ENCODE results near the gene ZNF652. TPM values are rescaled to one million over a fixed set of nuclear protein-coding genes. Genes with fewer than 3 reads are reported as not detected.

Gene ZNF652
- total RNA-seq, 1 experiment from 2014 or later: 32.1 TPM

GRCh38 chr17:49373115-49373514 lies 11.1 kb upstream of the ZNF652 start:
- Histone ChIP-seq H3K27me3 (replicated peaks; ENCODE audit: insufficient read depth, low read depth, low read length, poor library complexity) (no peaks in the 10 kb centered on the region), H3K36me3 (ENCODE audit: insufficient read depth, low read length, poor library complexity, severe bottlenecking) (no peaks in the 10 kb centered on the region), H3K9me3 (ENCODE audit: low read depth, low read length, poor library complexity, severe bottlenecking) (no peaks in the 10 kb centered on the region), H3K4me3 (ENCODE audit: low read depth, low read length, poor library complexity, severe bottlenecking) (no peak overlapping the region), H3K27ac (ENCODE audit: low read depth, low read length, poor library complexity, severe bottlenecking) (no peak overlapping the region), H3K4me1 (ENCODE audit: insufficient read depth, low read length, poor library complexity, severe bottlenecking) (no peaks in the 10 kb centered on the region)
- intact Hi-C loops (cut with micrococcal nuclease; ENCODE audit: unreplicated experiment): no loop called here
- TF ChIP-seq EZH2 (IDR thresholded peaks at IDR 0.05; ENCODE audit: borderline replicate concordance, low read depth, low read length, poor library complexity, severe bottlenecking) (no peak), CTCF (conservative IDR thresholded peaks at IDR 0.05; ENCODE audit: low read depth, low read length) (no peak)
- BruUV-seq (replicated peaks): no TSS peak
- ChIA-PET CTCF (no interaction called here), POLR2A (ENCODE audit: low non-redundant PET) (no interaction called here)
- no peak for DNase-seq (ENCODE audit: low spot score)

GRCh38 chr17:49372425-49372824 lies 10.4 kb upstream of the ZNF652 start:
- H3K4me3 ChIP-seq (ENCODE audit: low read depth, low read length, poor library complexity, severe bottlenecking): no peak overlapping the region
- POLR2A ChIA-PET (ENCODE audit: low non-redundant PET): no interaction called here
- H3K36me3 ChIP-seq (ENCODE audit: insufficient read depth, low read length, poor library complexity, severe bottlenecking): no peaks in the 10 kb centered on the region
- no peak for TF ChIP-seq EZH2 (IDR thresholded peaks at IDR 0.05; ENCODE audit: borderline replicate concordance, low read depth, low read length, poor library complexity, severe bottlenecking)
- no peak for TF ChIP-seq CTCF (conservative IDR thresholded peaks at IDR 0.05; ENCODE audit: low read depth, low read length)
- no peaks in the 10 kb centered on the region for H3K27me3 ChIP-seq (replicated peaks; ENCODE audit: insufficient read depth, low read depth, low read length, poor library complexity)
- no peak overlapping the region for H3K27ac ChIP-seq (ENCODE audit: low read depth, low read length, poor library complexity, severe bottlenecking)
- no peak for DNase-seq (ENCODE audit: low spot score)
- intact Hi-C loops (cut with micrococcal nuclease; ENCODE audit: unreplicated experiment): no loop called here
- no peaks in the 10 kb centered on the region for H3K9me3 ChIP-seq (ENCODE audit: low read depth, low read length, poor library complexity, severe bottlenecking)
- CTCF ChIA-PET: no interaction called here
- BruUV-seq (replicated peaks): no TSS peak
- H3K4me1 ChIP-seq (ENCODE audit: insufficient read depth, low read length, poor library complexity, severe bottlenecking): no peaks in the 10 kb centered on the region

GRCh38 chr17:49370971-49371834 lies 9.2 kb upstream of the ZNF652 start:
- CTCF ChIA-PET: interaction anchor here (0.6 kb wide), 1 partner anchor 980 kb away, joined by 3 read pairs; no protein-coding TSS in a partner anchor
- POLR2A ChIA-PET (ENCODE audit: low non-redundant PET): no interaction called here
- Histone ChIP-seq H3K36me3 (ENCODE audit: insufficient read depth, low read length, poor library complexity, severe bottlenecking) (no peaks in the 10 kb centered on the region), H3K4me3 (ENCODE audit: low read depth, low read length, poor library complexity, severe bottlenecking) (no peak overlapping the region), H3K27ac (ENCODE audit: low read depth, low read length, poor library complexity, severe bottlenecking) (no peak overlapping the region), H3K4me1 (ENCODE audit: insufficient read depth, low read length, poor library complexity, severe bottlenecking) (no peaks in the 10 kb centered on the region), H3K9me3 (ENCODE audit: low read depth, low read length, poor library complexity, severe bottlenecking) (no peaks in the 10 kb centered on the region), H3K27me3 (replicated peaks; ENCODE audit: insufficient read depth, low read depth, low read length, poor library complexity) (no peaks in the 10 kb centered on the region)
- intact Hi-C loops (cut with micrococcal nuclease; ENCODE audit: unreplicated experiment): no loop called here
- no TSS peak for BruUV-seq (replicated peaks)
- no peak for DNase-seq (ENCODE audit: low spot score)
- TF ChIP-seq EZH2 (IDR thresholded peaks at IDR 0.05; ENCODE audit: borderline replicate concordance, low read depth, low read length, poor library complexity, severe bottlenecking): no peak
- TF ChIP-seq CTCF (conservative IDR thresholded peaks at IDR 0.05; ENCODE audit: low read depth, low read length): no peak
